ENCODE data around the gene FLYWCH1. TPM values are rescaled to one million over a fixed set of nuclear protein-coding genes. Genes with fewer than 3 reads are reported as not detected.
A peak's percentile ranks its signal among the peaks of the same experiment; 100 is the strongest.

FLYWCH1 gene
- total and polyA plus RNA-seq, 9 of the 15 experiments (the other 6 are each of a cell fraction or from before 2014, with no cell fraction given): 0.18 to 33.6 (median 11.3) TPM

DNA sequence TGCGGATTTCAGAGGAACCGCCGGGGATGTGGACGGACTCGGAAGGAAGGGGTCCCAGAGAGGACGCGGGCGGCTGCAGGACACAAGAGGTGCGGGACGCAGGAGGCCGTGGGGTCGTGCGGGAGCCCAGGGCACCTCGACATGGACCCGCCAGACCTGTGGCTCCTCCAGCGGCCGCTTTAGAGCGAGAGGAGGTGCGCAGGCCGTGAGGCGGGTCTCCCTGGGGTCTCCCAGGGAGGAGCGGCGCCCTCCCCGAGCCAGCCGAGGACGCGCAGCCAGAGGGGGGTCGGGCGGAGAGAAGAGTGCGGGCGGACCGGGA, 6.8 kb upstream of the FLYWCH1 start (continued):
- TF ChIP-seq, protein P1, sequence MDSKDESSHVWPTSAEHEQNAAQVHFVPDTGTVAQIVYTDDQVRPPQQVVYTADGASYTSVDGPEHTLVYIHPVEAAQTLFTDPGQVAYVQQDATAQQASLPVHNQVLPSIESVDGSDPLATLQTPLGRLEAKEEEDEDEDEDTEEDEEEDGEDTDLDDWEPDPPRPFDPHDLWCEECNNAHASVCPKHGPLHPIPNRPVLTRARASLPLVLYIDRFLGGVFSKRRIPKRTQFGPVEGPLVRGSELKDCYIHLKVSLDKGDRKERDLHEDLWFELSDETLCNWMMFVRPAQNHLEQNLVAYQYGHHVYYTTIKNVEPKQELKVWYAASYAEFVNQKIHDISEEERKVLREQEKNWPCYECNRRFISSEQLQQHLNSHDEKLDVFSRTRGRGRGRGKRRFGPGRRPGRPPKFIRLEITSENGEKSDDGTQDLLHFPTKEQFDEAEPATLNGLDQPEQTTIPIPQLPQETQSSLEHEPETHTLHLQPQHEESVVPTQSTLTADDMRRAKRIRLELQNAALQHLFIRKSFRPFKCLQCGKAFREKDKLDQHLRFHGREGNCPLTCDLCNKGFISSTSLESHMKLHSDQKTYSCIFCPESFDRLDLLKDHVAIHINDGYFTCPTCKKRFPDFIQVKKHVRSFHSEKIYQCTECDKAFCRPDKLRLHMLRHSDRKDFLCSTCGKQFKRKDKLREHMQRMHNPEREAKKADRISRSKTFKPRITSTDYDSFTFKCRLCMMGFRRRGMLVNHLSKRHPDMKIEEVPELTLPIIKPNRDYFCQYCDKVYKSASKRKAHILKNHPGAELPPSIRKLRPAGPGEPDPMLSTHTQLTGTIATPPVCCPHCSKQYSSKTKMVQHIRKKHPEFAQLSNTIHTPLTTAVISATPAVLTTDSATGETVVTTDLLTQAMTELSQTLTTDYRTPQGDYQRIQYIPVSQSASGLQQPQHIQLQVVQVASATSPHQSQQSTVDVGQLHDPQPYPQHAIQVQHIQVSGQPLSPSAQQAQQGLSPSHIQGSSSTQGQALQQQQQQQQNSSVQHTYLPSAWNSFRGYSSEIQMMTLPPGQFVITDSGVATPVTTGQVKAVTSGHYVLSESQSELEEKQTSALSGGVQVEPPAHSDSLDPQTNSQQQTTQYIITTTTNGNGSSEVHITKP (IDR thresholded peaks at IDR 0.05; ENCODE audit: partially characterized antibody): no peak
- TF ChIP-seq GABPB2 (CRISPR knock-in tag; conservative IDR thresholded peaks at IDR 0.05): no peak
- TF ChIP-seq, protein P2, sequence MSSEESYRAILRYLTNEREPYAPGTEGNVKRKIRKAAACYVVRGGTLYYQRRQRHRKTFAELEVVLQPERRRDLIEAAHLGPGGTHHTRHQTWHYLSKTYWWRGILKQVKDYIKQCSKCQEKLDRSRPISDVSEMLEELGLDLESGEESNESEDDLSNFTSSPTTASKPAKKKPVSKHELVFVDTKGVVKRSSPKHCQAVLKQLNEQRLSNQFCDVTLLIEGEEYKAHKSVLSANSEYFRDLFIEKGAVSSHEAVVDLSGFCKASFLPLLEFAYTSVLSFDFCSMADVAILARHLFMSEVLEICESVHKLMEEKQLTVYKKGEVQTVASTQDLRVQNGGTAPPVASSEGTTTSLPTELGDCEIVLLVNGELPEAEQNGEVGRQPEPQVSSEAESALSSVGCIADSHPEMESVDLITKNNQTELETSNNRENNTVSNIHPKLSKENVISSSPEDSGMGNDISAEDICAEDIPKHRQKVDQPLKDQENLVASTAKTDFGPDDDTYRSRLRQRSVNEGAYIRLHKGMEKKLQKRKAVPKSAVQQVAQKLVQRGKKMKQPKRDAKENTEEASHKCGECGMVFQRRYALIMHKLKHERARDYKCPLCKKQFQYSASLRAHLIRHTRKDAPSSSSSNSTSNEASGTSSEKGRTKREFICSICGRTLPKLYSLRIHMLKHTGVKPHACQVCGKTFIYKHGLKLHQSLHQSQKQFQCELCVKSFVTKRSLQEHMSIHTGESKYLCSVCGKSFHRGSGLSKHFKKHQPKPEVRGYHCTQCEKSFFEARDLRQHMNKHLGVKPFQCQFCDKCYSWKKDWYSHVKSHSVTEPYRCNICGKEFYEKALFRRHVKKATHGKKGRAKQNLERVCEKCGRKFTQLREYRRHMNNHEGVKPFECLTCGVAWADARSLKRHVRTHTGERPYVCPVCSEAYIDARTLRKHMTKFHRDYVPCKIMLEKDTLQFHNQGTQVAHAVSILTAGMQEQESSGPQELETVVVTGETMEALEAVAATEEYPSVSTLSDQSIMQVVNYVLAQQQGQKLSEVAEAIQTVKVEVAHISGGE (CRISPR knock-in tag; IDR thresholded peaks at IDR 0.05): peak in 1 of 3 experiments; percentile 53; a peak in 2 of 6 replicates
- TF ChIP-seq, protein P3, sequence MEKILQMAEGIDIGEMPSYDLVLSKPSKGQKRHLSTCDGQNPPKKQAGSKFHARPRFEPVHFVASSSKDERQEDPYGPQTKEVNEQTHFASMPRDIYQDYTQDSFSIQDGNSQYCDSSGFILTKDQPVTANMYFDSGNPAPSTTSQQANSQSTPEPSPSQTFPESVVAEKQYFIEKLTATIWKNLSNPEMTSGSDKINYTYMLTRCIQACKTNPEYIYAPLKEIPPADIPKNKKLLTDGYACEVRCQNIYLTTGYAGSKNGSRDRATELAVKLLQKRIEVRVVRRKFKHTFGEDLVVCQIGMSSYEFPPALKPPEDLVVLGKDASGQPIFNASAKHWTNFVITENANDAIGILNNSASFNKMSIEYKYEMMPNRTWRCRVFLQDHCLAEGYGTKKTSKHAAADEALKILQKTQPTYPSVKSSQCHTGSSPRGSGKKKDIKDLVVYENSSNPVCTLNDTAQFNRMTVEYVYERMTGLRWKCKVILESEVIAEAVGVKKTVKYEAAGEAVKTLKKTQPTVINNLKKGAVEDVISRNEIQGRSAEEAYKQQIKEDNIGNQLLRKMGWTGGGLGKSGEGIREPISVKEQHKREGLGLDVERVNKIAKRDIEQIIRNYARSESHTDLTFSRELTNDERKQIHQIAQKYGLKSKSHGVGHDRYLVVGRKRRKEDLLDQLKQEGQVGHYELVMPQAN (IDR thresholded peaks at IDR 0.05; ENCODE audit: borderline replicate concordance): 0 out of 2 replicates have a peak, but pooled peaks have one; percentile 14
- no peak for TF ChIP-seq ETV6 (IDR thresholded peaks at IDR 0.05; ENCODE audit: borderline replicate concordance in 1 of 2, low read depth in 2 of 2, low read length in 1 of 2)
- TF ChIP-seq ETV6 (CRISPR knock-in tag; IDR thresholded peaks at IDR 0.05; ENCODE audit: borderline replicate concordance): 0 out of 2 replicates have a peak, but pooled peaks have one; percentile 14
- no peak for TF ChIP-seq CHD2 (IDR thresholded peaks at IDR 0.05; ENCODE audit: low read depth, low read length)
- peak; percentile 86 for TF ChIP-seq ZBTB7A (IDR thresholded peaks at IDR 0.05; ENCODE audit: borderline replicate concordance, control insufficient read depth, low read depth, low read length)
- TF ChIP-seq NRF1 (conservative IDR thresholded peaks at IDR 0.05 in 1 of 2, IDR thresholded peaks at IDR 0.05 in 1 of 2): peak in 1 of 2 experiments; percentile 60; a peak in 2 of 4 replicates
- TF ChIP-seq COPS2 (conservative IDR thresholded peaks at IDR 0.05): no peak
- no peak for TF ChIP-seq ZNF766 (CRISPR knock-in tag; conservative IDR thresholded peaks at IDR 0.05)
- TF ChIP-seq, protein P4, sequence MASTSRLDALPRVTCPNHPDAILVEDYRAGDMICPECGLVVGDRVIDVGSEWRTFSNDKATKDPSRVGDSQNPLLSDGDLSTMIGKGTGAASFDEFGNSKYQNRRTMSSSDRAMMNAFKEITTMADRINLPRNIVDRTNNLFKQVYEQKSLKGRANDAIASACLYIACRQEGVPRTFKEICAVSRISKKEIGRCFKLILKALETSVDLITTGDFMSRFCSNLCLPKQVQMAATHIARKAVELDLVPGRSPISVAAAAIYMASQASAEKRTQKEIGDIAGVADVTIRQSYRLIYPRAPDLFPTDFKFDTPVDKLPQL (IDR thresholded peaks at IDR 0.05; ENCODE audit: extremely low read depth, insufficient read length): no peak
- TF ChIP-seq CHD1 (IDR thresholded peaks at IDR 0.05; ENCODE audit: low read length): peak; percentile 96
- TF ChIP-seq, protein P5, sequence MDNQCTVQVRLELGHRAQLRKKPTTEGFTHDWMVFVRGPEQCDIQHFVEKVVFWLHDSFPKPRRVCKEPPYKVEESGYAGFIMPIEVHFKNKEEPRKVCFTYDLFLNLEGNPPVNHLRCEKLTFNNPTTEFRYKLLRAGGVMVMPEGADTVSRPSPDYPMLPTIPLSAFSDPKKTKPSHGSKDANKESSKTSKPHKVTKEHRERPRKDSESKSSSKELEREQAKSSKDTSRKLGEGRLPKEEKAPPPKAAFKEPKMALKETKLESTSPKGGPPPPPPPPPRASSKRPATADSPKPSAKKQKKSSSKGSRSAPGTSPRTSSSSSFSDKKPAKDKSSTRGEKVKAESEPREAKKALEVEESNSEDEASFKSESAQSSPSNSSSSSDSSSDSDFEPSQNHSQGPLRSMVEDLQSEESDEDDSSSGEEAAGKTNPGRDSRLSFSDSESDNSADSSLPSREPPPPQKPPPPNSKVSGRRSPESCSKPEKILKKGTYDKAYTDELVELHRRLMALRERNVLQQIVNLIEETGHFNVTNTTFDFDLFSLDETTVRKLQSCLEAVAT (IDR thresholded peaks at IDR 0.05): 0 out of 4 replicates have a peak, but pooled peaks of 1 of the 2 experiments have one; percentile 12
- TF ChIP-seq GTF2E2 (tag; IDR thresholded peaks at IDR 0.05): peak; percentile 41; the same call in 1 of the 2 replicates
- 0 out of 2 replicates have a peak, but pooled peaks have one; percentile 57 for TF ChIP-seq SRSF1 (IDR thresholded peaks at IDR 0.05; ENCODE audit: low read depth, low read length)

All from K562 (cell line).